Measurements from ENCODE around the gene PRIM2. TPM values are rescaled to one million over a fixed set of nuclear protein-coding genes. Genes with fewer than 3 reads are reported as not detected.
"Not testable (repeated sequence)": the region's sequence is repeated elsewhere in the genome, so short reads cannot be mapped to it uniquely, and the experiment has no call there.

The PRIM2 gene
- total RNA-seq, 1 donor from 2014 or later, result 10.8 TPM

DNA sequence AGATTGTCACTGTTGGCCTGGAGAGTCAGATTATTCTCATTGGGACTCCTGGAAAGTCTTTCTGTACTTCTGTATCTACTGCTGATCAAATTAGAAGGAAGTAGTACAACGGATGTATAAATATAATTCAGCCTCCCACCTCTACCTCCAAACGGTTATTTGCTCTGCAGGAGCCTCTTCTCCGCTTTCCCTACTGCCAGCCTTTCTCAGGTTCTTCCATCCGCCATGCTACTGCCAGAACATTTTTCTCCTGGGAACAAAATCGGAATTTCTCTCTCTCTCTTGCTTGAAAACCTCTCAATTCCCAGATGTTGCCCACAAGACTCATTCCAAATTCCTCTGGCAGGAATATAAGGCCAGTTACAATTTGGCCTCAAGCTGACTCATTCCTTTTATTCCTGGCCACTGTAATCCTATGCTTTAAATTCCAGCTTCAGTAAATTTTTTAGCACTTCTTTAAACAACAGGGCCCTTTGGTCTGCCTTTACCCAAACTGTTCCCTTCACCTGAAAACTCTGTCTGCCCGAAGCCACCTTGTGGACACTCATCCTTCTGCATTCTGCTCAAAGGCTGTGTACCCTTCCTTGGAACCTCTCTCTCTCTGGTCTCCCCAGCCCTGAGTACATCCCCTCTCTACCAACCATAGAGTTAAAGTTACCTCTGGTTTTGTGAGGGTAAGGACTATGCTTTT lies 354.7 kb downstream of the PRIM2 start:
- TF ChIP-seq, protein P1, sequence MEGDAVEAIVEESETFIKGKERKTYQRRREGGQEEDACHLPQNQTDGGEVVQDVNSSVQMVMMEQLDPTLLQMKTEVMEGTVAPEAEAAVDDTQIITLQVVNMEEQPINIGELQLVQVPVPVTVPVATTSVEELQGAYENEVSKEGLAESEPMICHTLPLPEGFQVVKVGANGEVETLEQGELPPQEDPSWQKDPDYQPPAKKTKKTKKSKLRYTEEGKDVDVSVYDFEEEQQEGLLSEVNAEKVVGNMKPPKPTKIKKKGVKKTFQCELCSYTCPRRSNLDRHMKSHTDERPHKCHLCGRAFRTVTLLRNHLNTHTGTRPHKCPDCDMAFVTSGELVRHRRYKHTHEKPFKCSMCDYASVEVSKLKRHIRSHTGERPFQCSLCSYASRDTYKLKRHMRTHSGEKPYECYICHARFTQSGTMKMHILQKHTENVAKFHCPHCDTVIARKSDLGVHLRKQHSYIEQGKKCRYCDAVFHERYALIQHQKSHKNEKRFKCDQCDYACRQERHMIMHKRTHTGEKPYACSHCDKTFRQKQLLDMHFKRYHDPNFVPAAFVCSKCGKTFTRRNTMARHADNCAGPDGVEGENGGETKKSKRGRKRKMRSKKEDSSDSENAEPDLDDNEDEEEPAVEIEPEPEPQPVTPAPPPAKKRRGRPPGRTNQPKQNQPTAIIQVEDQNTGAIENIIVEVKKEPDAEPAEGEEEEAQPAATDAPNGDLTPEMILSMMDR (IDR thresholded peaks at IDR 0.05), result peak; percentile 58
- not testable (repeated sequence) for H3K36me3 Mint-ChIP-seq (ENCODE audit: low read depth); H3K27me3 Mint-ChIP-seq (ENCODE audit: low read depth); DNase-seq (ENCODE audit: low spot score); H3K9me3 Mint-ChIP-seq (ENCODE audit: low read depth); H3K4me3 Mint-ChIP-seq (ENCODE audit: unreplicated experiment)
- Mint-ChIP-seq H3K27ac (ENCODE audit: unreplicated experiment) (peak overlapping the region; percentile 74), H3K4me1 (ENCODE audit: low read depth) (peaks cover 16% of the 10 kb centered on the region)

DNA sequence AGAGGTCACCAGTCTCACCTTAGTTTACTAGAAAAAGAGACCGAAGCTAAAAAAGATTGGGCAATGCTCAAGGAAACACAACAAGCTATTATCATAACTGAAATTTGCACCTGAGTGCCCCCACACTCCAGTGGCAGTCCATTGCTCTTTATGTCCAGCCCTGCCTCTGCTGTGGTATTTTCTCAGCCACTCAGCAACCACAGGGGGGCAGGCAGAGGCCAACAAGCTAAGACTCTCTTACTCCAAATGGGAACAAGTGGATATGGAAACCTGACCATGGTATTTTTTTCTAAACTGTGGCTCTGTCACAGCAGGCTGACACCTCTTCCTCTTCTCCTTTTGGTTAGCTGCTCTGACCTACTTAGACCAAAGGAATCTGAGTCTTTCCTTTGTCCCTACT lies 355.9 kb downstream of the PRIM2 start:
- H3K4me1 Mint-ChIP-seq (ENCODE audit: low read depth), result peaks cover 16% of the 10 kb centered on the region
- not testable (repeated sequence) for H3K9me3 Mint-ChIP-seq (ENCODE audit: low read depth); DNase-seq (ENCODE audit: low spot score); H3K27me3 Mint-ChIP-seq (ENCODE audit: low read depth); H3K27ac Mint-ChIP-seq (ENCODE audit: unreplicated experiment); H3K36me3 Mint-ChIP-seq (ENCODE audit: low read depth); H3K4me3 Mint-ChIP-seq (ENCODE audit: unreplicated experiment)

DNA sequence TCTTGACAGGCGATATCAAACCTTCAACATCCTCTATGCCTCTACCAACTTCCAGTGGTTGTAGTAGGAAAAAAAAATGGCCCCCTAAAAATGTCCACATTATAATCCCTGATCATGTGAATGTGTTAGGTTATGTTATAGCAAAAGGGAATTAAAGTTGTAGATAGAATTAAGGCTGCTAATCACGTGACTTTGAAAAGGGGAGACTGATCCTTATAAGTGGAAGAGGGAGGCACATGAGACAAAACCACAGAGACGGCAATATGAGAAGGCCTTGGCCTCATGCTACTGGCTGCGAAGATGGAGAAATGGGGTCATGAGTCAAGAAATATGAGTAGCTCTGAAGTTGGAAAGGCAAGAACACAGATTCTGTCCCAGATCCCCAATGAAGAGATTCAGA lies 358.0 kb downstream of the PRIM2 start:
- H3K36me3 Mint-ChIP-seq (ENCODE audit: low read depth); DNase-seq (ENCODE audit: low spot score); H3K4me3 Mint-ChIP-seq (ENCODE audit: unreplicated experiment); H3K27me3 Mint-ChIP-seq (ENCODE audit: low read depth); H3K9me3 Mint-ChIP-seq (ENCODE audit: low read depth); H3K27ac Mint-ChIP-seq (ENCODE audit: unreplicated experiment): not testable (repeated sequence)
- peaks cover 14% of the 10 kb centered on the region for H3K4me1 Mint-ChIP-seq (ENCODE audit: low read depth)

DNA sequence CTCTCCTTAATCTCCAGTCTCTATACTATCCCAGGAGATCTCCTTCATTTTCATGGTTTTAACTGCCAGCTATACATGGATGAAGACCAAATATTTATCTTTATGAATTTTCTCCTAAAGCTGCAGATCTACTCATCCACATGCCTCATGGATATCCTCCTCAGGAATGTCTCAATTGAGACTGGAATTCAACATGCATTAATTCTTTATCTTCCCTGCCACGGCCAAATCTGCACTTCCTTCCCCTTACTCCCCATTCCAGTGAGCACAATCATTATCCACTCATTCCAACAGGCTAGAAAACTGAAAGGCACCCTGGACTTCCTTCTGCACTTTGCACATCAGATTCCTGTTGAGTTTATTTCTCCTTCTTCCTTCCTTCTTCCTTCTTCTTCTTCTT lies 379.0 kb downstream of the PRIM2 start:
- not testable (repeated sequence) for DNase-seq (ENCODE audit: low spot score); H3K9me3 Mint-ChIP-seq (ENCODE audit: low read depth); H3K27ac Mint-ChIP-seq (ENCODE audit: unreplicated experiment); H3K4me3 Mint-ChIP-seq (ENCODE audit: unreplicated experiment); H3K4me1 Mint-ChIP-seq (ENCODE audit: low read depth); H3K36me3 Mint-ChIP-seq (ENCODE audit: low read depth)
- peaks cover 12% of the 10 kb centered on the region for H3K27me3 Mint-ChIP-seq (ENCODE audit: low read depth)

Small RNA genes lying within 50 kb of the gene (microRNA-seq; reads per million reads assigned to microRNA genes)
- gene MIR548U (ENCODE audit: borderline number of aligned reads), result not detected

Other genes starting within 250 kb of the PRIM2 start
- gene ZNF451, start 227.4 kb upstream of the PRIM2 start, total RNA-seq, result 45.4 to 60.7 TPM (median 45.5 TPM) in 3 replicates
- gene BAG2, start 145.3 kb upstream of the PRIM2 start, total RNA-seq, result 12.1 to 13.7 TPM (median 12.1 TPM) in 3 replicates
- gene RAB23, start 95.3 kb upstream of the PRIM2 start, total RNA-seq, result 69.7 to 79.4 TPM (median 78.4 TPM) in 3 replicates